ENCODE results near the gene DIPK1A.
"Not testable (repeated sequence)": the region's sequence is repeated elsewhere in the genome, so short reads cannot be mapped to it uniquely, and the experiment has no call there.

The DIPK1A gene

DNA sequence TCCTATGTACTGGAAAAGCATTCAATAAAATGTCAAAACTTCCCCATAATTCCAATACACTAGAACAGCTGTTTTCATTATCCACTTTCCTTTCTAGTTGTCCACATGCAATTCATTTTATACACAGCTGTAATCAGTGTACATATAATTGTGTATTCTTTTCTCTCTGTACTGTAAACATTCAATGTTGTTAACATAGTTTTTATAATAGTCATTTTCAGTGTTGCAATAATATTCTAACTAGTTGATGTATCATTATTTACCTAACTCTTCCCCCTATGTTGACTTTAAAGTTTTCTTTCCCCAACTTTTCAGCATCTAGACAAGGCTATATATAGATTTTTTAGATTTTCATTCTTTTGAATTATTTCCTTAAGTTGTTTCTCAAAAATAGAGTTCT, 44.4 kb downstream of the DIPK1A start:
- no peak for DNase-seq (ENCODE audit: low spot score)

- DNase-seq (ENCODE audit: low spot score) = no peak
Observed at GRCh38 chr1:92915547-92915946, 45.7 kb downstream of the DIPK1A start.

DNA sequence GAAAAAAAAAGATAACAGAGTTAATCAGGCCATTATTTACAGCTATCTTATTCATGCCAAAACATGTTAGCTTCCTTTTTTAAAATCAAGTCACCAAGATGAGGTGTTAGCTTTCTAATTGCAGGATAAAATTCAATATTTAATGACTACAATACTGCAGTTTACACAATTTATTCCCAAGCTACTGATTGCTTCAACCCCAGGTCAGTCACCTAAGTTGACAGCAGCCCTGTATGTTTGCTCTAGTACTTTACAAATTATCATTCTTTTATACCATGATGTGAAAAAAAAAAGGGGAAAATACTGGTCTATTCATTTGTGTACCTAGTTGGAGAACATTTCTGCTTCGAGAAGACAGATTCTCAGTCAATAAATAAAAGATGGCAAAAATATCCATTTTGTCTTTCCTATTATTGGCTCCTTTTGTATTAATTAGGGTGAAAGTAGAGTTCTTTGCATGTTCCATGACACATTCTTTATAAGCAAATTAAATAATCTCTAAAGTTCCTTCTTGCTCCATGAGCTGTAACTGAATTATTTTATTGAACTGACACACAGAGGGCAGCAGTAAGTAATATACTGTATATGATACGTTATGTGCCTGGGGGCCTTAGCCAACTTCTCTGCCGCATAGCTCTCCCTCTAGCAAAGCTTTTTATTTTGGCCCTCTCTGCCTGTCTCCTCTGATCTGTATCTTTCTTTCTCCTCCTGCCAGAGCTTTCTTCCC, 48.0 kb downstream of the DIPK1A start:
- no peak for DNase-seq (ENCODE audit: low spot score)

DNA sequence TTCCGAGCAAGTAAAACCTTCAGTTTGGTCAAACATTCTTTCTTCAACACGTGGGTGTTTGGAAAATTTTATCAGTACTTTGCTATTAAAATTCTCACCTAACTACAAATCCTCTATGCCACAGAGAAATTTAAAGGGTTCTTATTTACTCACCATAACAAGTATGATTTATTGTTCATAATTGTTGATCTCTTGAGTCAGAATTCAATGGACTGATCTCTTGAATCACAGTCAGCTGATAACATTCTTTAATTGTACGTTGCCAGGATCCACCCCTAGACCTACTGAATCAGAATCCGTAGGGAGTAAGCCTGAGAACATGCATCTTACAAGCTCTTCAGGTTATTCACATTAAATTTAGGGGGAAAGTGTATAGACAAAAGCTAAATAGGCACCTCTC, 51.2 kb downstream of the DIPK1A start:
- no peak for DNase-seq (ENCODE audit: low spot score)

DNA sequence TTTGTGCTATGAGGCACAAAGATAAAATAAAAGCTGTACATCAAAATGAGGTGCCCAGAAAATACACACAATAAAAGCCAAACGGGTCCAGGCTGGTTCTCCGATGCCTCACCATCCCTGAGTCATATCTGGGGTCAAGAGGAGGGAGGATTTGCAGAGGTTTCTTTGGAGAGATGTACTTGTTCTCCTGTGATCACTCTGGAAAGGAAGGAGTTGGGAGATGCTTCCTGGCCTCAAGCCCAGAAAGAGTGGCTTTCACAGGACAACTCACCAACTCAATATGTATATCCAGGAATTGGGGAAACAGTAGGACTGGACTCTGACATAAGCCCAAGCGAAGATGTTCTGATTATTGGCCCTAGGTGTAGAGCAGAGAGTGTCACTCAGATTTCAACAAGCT, 51.9 kb downstream of the DIPK1A start:
- peak; percentile 27 for DNase-seq (ENCODE audit: low spot score)

DNA sequence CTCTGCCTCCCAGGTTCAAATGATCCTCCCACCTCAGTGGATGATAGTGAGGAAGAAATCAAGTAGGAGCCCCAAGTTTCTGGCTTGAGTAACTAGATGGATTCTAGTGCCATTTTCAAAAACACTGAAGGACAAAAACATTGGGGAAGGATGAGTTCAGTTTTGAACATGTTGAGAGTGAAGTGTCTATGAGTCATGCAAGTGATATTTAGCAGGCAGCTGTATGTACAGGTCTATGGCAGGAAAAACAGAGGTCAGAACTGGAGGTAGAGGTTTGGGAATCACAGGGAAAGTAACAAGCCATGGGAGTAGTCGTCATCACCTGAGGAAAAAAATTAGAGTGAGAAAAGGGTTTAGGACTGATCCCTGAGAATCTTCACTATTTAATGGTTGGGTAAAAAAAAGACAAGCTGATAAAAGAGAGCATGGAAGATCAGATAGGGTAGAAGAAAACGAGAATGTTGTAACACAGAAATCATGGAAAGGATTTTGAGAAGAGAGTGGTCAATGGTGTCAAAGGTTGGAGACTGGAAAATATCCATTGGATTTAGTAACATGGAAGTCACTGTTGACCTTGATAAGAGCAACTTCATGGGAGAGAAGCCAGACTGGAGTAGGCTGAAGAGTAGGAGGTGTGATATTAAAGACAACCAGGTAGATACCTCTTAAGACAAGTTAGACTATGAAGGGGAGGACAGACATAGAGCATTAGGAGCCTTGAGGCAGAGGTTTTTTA, 53.1 kb downstream of the DIPK1A start:
- no peak for DNase-seq (ENCODE audit: low spot score)

DNA sequence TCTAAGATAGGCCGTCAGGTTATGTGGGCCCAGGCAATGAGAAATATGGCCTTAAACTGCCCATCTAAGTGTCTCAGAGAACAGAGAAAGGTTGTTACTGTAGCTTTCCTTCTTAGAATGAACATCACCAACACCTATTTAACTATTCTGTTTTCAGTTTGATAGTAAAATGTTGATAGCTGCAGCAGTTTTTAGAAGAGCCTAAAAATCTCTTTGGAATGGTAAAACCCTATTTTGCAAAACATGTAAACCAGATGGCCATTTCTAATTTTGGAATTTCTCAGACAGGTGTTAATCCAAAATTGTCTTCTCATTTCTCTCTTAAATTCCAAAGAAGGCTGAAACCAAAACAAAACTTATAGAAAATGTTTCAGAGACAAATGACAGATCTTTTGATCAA, 57.5 kb downstream of the DIPK1A start:
- DNase-seq (ENCODE audit: low spot score) = peak; percentile 71

- DNase-seq (ENCODE audit: low spot score) = no peak
Observed at GRCh38 chr1:92902406-92902744, 58.9 kb downstream of the DIPK1A start.

GRCh38 chr1:92901699-92902405, 59.4 kb downstream of the DIPK1A start:
- no peak for DNase-seq (ENCODE audit: low spot score)

GRCh38 chr1:92901126-92901525, 60.1 kb downstream of the DIPK1A start:
- DNase-seq (ENCODE audit: low spot score) = no peak

DNA sequence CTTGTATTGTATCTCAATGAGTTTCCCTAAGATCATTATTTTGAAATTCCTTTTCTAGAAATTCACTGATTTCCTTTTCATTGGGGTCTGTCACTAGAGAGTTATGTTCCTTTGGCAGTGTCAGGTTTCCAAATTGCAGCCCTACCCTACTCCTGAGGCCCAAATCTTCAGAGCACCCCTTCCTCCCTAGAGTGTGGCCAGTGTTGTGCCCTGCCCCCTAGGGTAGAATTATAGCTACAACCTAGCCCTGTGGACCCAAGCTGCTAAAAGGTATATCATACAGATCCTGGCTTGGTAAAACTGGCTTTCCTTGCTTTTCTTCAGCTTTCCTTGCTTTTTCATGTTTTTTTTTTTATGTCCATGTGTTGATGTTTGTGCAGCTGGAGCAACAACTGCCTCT, 60.7 kb downstream of the DIPK1A start:
- DNase-seq (ENCODE audit: low spot score) = no peak

DNA sequence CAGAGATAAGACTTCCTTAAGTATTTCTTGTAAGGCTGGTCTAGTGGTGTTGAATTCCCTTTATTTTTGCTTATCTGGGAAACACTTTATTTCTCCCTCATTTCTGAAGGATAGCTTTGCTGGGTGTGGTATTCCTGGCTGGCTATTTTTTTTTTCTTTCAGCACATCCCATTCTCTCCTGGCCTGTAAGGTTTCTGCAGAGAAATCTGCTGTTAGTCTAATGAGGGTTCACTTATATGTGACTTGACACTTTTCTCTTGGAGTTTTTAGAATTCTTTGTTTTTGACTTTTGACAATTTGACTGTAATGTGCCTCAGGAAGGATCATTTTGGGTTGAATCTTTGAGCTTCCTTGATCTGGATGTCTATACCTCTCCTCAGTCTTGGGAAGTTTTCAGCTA, 61.5 kb downstream of the DIPK1A start:
- no peak for DNase-seq (ENCODE audit: low spot score)

GRCh38 chr1:92898053-92898452, 63.2 kb downstream of the DIPK1A start:
- not testable (repeated sequence) for DNase-seq (ENCODE audit: low spot score)

GRCh38 chr1:92887465-92887864, 73.8 kb downstream of the DIPK1A start:
- DNase-seq (ENCODE audit: low spot score) = no peak

DNA sequence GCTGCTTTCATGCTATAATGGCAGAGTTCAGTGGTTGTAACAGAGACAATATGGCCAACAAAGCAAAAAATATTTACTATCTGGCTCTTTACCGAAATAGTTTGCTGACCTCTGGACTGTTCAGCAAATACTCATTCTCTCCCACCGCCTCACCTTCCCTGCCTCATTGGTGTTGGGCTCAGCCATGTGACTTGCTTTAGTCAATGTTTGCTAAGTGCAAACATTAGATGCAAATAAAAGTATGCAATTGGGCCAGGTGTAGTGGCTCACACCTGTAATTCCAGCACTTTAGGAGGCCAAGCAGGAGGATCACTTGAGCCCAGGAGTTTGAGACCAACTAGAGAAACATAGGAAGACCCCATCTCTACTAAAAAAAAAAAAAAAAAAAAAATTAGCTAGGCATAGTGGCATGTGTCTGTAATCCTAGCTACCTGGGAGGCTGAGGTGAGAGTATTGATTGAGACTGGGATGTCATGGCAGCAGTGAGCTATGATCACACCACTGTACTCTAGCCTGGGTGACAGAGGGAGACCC, 74.3 kb downstream of the DIPK1A start:
- DNase-seq (ENCODE audit: low spot score) = no peak

DNA sequence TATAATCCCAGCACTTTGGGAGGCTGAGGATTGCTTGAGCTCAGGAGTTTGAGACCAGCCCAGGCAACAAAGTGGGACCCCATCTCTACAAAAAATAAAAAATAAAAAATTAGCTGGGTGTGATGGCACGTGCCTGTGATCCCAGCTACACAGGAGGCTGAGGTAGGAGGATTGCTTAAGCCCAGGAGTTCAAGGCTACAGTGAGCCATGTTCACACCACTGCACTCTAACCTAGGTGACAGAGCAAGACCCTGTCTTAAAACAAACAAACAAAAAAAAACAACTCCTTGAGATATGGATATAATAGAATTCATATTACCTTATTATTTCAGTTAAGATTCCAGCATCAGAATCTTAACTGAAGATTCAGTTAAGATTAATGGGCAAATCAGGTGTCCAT, 77.1 kb downstream of the DIPK1A start:
- no peak for DNase-seq (ENCODE audit: low spot score)

GRCh38 chr1:92883297-92883696, 78.0 kb downstream of the DIPK1A start:
- no peak for DNase-seq (ENCODE audit: low spot score)

DNA sequence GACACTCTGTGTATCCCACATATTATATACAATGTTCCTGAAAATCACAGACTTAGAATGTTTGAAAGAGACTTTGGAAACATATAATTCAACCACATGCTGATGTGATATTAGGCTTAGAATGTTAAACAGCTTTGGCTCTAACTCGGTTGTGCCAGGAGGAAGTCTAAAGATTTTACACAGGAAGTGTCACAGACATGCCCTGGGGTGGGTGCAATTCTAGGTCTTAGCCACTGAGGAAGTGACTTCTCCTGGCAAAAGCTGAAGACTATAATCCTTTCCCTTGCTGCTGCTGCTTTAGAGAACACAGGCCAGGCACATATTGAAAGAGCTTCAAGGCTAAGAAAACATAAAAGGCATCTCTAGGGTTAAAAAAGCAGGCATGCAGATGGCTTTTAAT, 78.4 kb downstream of the DIPK1A start:
- DNase-seq (ENCODE audit: low spot score) = no peak

DNA sequence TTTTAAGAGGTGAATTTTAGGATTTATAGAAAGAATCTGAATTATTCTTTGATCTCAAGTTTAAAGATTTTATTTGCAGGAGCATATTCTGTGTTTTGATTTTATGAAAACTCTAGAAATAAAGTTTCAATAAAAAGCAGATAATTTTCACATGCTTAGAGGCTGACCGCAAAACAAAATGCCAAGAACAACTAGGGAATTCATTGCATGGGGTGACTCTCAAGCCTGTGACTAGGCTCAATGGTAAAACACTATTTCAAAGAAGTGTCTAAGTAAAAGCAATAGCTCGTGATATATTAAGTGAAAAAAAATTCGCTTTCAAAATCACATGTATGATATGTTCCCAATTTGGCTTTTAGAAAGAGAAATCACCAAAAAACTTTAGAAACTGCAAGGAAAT, 79.9 kb downstream of the DIPK1A start:
- no peak for DNase-seq (ENCODE audit: low spot score)

GRCh38 chr1:92879316-92879968, 81.8 kb downstream of the DIPK1A start:
- DNase-seq (ENCODE audit: low spot score) = peak; percentile 57

- peak; percentile 70 for DNase-seq (ENCODE audit: low spot score)
Observed at GRCh38 chr1:92877792-92878191, 83.5 kb downstream of the DIPK1A start.

GRCh38 chr1:92877081-92877711, 84.1 kb downstream of the DIPK1A start:
- DNase-seq (ENCODE audit: low spot score) = peak; percentile 90

Measured in cerebellar cortex (tissue), 1 donor.